NCI-H446 treated with DMSO at 0.1 percent for 48 hours (cell line): ENCODE measurements around the gene RGL1.
A peak's percentile ranks its signal among the peaks of the same experiment; 100 is the strongest.

Experiments
- DNase-seq: peaks from one replicate; lab custom pipeline; 2025; lab: John Stamatoyannopoulos, UW

RGL1 gene

GRCh38 chr1:183821889-183822611 is 17.1 kb downstream of the RGL1 start:
- peak; percentile 43 for DNase-seq

- DNase-seq: no peak
These were observed 19.4 kb downstream of the RGL1 start for GRCh38 chr1:183824291-183824690.

- no peak for DNase-seq
These were observed 22.9 kb downstream of the RGL1 start for GRCh38 chr1:183827801-183828200.

- no peak for DNase-seq
These were observed 25.5 kb downstream of the RGL1 start for GRCh38 chr1:183830389-183830788.

- no peak for DNase-seq
These were observed 26.4 kb downstream of the RGL1 start for GRCh38 chr1:183831311-183831710.

GRCh38 chr1:183832459-183832858 is 27.5 kb downstream of the RGL1 start:
- no peak for DNase-seq

GRCh38 chr1:183834568-183834967 is 29.6 kb downstream of the RGL1 start:
- DNase-seq: peak; percentile 42

GRCh38 chr1:183836598-183836997 is 31.7 kb downstream of the RGL1 start:
- no peak for DNase-seq

GRCh38 chr1:183837062-183837461 is 32.1 kb downstream of the RGL1 start:
- DNase-seq: no peak

- DNase-seq: no peak
These were observed 33.3 kb downstream of the RGL1 start for GRCh38 chr1:183838221-183838620.

- DNase-seq: no peak
These were observed 35.2 kb downstream of the RGL1 start for GRCh38 chr1:183840140-183840539.

GRCh38 chr1:183841550-183841949 is 36.6 kb downstream of the RGL1 start:
- DNase-seq: no peak

GRCh38 chr1:183841950-183842794 is 37.3 kb downstream of the RGL1 start:
- DNase-seq: peak; percentile 33

GRCh38 chr1:183842795-183843144 is 37.9 kb downstream of the RGL1 start:
- no peak for DNase-seq

GRCh38 chr1:183844806-183845205 is 39.9 kb downstream of the RGL1 start:
- DNase-seq: no peak

GRCh38 chr1:183845681-183846080 is 40.8 kb downstream of the RGL1 start:
- DNase-seq: no peak

- no peak for DNase-seq
These were observed 42.7 kb downstream of the RGL1 start for GRCh38 chr1:183847641-183848040.

GRCh38 chr1:183850852-183851251 is 45.9 kb downstream of the RGL1 start:
- no peak for DNase-seq

- DNase-seq: no peak
These were observed 54.2 kb downstream of the RGL1 start for GRCh38 chr1:183859119-183859518.

GRCh38 chr1:183859831-183860230 is 54.9 kb downstream of the RGL1 start:
- DNase-seq: no peak

- DNase-seq: no peak
These were observed 58.0 kb downstream of the RGL1 start for GRCh38 chr1:183862967-183863366.

- DNase-seq: no peak
These were observed 58.9 kb downstream of the RGL1 start for GRCh38 chr1:183863852-183864251.

- DNase-seq: peak; percentile 52
These were observed 59.7 kb downstream of the RGL1 start for GRCh38 chr1:183864611-183865010.
